ENCODE data around the gene TGM3. TPM values are rescaled to one million over a fixed set of nuclear protein-coding genes. Genes with fewer than 3 reads are reported as not detected.

TGM3 gene
- total and polyA plus RNA-seq, 2 of the 4 experiments (the other 2 are of a cell fraction), result not detected

DNA sequence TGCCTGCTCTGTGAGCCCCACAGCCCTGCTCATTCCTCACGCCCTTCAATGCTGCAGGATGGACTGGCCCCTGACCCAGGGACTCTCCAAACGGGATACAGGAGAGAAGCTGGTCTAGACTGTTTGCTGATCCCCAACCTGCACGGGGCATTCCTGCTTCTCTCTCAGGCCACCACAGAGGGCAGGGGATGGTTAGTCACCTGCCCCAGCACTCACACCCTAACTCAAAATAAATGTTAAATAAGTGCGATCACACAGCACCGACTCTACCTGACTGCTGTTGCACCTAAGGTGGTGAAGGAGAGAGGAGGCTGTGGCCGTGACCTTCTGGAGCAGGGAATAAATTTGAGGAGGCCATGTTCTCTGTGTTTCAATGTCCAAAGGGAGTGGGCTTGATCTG is 45.0 kb downstream of the TGM3 start:
- 60% methylated on average over 1 of the region's 6 CpGs; no CpG with 5 or more reads in 1 of the 2 experiments for WGBS, 2 experiments (ENCODE audit: extremely low coverage in 2 of 2, insufficient read length in 1 of 2)
- H3K9me1 ChIP-seq (ENCODE audit: insufficient read depth, low read length), result no peaks in the 10 kb centered on the region
- no peak overlapping the region for H4K5ac ChIP-seq (ENCODE audit: low read depth, low read length)
- H3K23ac ChIP-seq (ENCODE audit: low read depth, low read length), result no peak overlapping the region
- no peak overlapping the region for H2BK20ac ChIP-seq (ENCODE audit: low read depth, low read length)
- H2AFZ ChIP-seq (replicated peaks; ENCODE audit: low read length, poor library complexity), result no peak overlapping the region
- H3K4me3 ChIP-seq (ENCODE audit: insufficient read depth, low read depth, low read length), result no peak overlapping the region
- no peaks in the 10 kb centered on the region for H3K36me3 ChIP-seq (ENCODE audit: control insufficient read depth, insufficient read depth, low read length)
- no peak overlapping the region for H3K14ac ChIP-seq (replicated peaks; ENCODE audit: low read depth, low read length)
- no peak overlapping the region for H4K91ac ChIP-seq (ENCODE audit: insufficient read depth, low read depth, low read length)
- in situ Hi-C loops (cut with MboI; ENCODE audit: low sequenced_read_pairs) (no loop called here), dilution Hi-C loops (cut with HindIII; ENCODE audit: low sequenced_read_pairs, unreplicated experiment) (no loop called here), intact Hi-C loops (cut with micrococcal nuclease) (no loop called here)
- TF ChIP-seq MAFK (IDR thresholded peaks at IDR 0.05; ENCODE audit: low read depth, low read length) (no peak), RCOR1 (IDR thresholded peaks at IDR 0.05; ENCODE audit: insufficient replicate concordance, low read length) (no peak), CHD1 (IDR thresholded peaks at IDR 0.05; ENCODE audit: low read depth, low read length) (no peak), RAD21 (IDR thresholded peaks at IDR 0.05; ENCODE audit: low read length) (no peak), MAZ (IDR thresholded peaks at IDR 0.05; ENCODE audit: borderline replicate concordance, low read depth, low read length) (no peak), BHLHE40 (IDR thresholded peaks at IDR 0.05; ENCODE audit: low read depth, low read length) (no peak), SMC3 (IDR thresholded peaks at IDR 0.05; ENCODE audit: low read depth, low read length) (no peak), POLR2A (IDR thresholded peaks at IDR 0.05; ENCODE audit: low read depth, low read length) (no peak), MXI1 (IDR thresholded peaks at IDR 0.05; ENCODE audit: borderline replicate concordance, low read depth, low read length) (no peak), CEBPB (IDR thresholded peaks at IDR 0.05; ENCODE audit: low read depth, low read length) (no peak), FOS (IDR thresholded peaks at IDR 0.05; ENCODE audit: low read depth, low read length) (no peak), NFE2L2 (IDR thresholded peaks at IDR 0.05; ENCODE audit: low read depth, low read length) (no peak)
- TF ChIP-seq, protein P1, sequence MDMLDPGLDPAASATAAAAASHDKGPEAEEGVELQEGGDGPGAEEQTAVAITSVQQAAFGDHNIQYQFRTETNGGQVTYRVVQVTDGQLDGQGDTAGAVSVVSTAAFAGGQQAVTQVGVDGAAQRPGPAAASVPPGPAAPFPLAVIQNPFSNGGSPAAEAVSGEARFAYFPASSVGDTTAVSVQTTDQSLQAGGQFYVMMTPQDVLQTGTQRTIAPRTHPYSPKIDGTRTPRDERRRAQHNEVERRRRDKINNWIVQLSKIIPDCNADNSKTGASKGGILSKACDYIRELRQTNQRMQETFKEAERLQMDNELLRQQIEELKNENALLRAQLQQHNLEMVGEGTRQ (IDR thresholded peaks at IDR 0.05; ENCODE audit: low read depth, low read length), result no peak
- TF ChIP-seq, protein P2, sequence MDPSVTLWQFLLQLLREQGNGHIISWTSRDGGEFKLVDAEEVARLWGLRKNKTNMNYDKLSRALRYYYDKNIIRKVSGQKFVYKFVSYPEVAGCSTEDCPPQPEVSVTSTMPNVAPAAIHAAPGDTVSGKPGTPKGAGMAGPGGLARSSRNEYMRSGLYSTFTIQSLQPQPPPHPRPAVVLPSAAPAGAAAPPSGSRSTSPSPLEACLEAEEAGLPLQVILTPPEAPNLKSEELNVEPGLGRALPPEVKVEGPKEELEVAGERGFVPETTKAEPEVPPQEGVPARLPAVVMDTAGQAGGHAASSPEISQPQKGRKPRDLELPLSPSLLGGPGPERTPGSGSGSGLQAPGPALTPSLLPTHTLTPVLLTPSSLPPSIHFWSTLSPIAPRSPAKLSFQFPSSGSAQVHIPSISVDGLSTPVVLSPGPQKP (IDR thresholded peaks at IDR 0.05; ENCODE audit: borderline replicate concordance, low read depth, low read length), result no peak
- CTCF ChIA-PET, result no interaction called here
- H3K4ac ChIP-seq (ENCODE audit: low read depth, low read length), result no peak overlapping the region
- no TSS peak for BruUV-seq (replicated peaks)
- H2AK9ac ChIP-seq (replicated peaks; ENCODE audit: low read depth, low read length, poor library complexity), result no peak overlapping the region
- H2BK5ac ChIP-seq (ENCODE audit: low read depth, low read length, poor library complexity, severe bottlenecking), result no peak overlapping the region
- POLR2A ChIA-PET (ENCODE audit: unreplicated experiment), result no interaction called here
- ATAC-seq (ENCODE audit: low read depth), result no peak
- H3K4me2 ChIP-seq (ENCODE audit: low read depth, low read length), result no peak overlapping the region
- no peaks in the 10 kb centered on the region for H3K79me1 ChIP-seq (ENCODE audit: low read depth in 1 of 2, low read length in 2 of 2)
- no peaks in the 10 kb centered on the region for H3K9me3 ChIP-seq (ENCODE audit: control insufficient read depth, insufficient read depth, low read length)
- no peak for DNase-seq
- H3K27me3 ChIP-seq (ENCODE audit: control insufficient read depth, insufficient read depth, low read length), result peaks cover 3% of the 10 kb centered on the region
- no peak overlapping the region for H3K18ac ChIP-seq (ENCODE audit: low read depth, low read length)
- H2BK15ac ChIP-seq (ENCODE audit: low read depth, low read length), result no peak overlapping the region
- no peak overlapping the region for H3K56ac ChIP-seq (ENCODE audit: extremely low read depth, insufficient read depth, low read length)
- no peak overlapping the region for H3K27ac ChIP-seq (ENCODE audit: insufficient read depth, low read length)
- H4K20me1 ChIP-seq (ENCODE audit: insufficient read depth, low read length), result no peaks in the 10 kb centered on the region
- no peak overlapping the region for H2BK120ac ChIP-seq (ENCODE audit: low read depth, low read length)
- H3K9ac ChIP-seq (ENCODE audit: low read depth, low read length), result no peak overlapping the region
- no peak overlapping the region for H4K8ac ChIP-seq (ENCODE audit: low read depth in 2 of 2, low read length in 2 of 2)
- H2AK5ac ChIP-seq (ENCODE audit: low read depth, low read length), result no peak overlapping the region
- H3K4me1 ChIP-seq (ENCODE audit: control insufficient read depth, insufficient read depth, low read length), result no peaks in the 10 kb centered on the region
